ENCODE results near the gene HSF5. TPM values are rescaled to one million over a fixed set of nuclear protein-coding genes. Genes with fewer than 3 reads are reported as not detected.

HSF5 gene
- total RNA-seq, 2 donors from 2014 or later: 2.9 to 3.3 TPM

Other genes starting within 250 kb of the HSF5 start
- under 1 TPM; 0.12 to 0.31 TPM for gene LPO, start 249.8 kb downstream of the HSF5 start, total RNA-seq
- gene MPO, start 207.5 kb downstream of the HSF5 start, total RNA-seq: under 1 TPM in 1 of 2 donors, not detected in 1; 0.09 TPM
- gene TSPOAP1, start 159.6 kb downstream of the HSF5 start, total RNA-seq: 10 to 100 TPM; 42.3 to 55.3 TPM
- 100 to 1,000 TPM; 101 to 110 TPM for gene SUPT4H1, start 136.2 kb downstream of the HSF5 start, total RNA-seq
- gene RNF43, start 70.9 kb downstream of the HSF5 start, total RNA-seq: 1 to 10 TPM; 2.6 to 3.4 TPM
- 10 to 100 TPM; 75.5 to 88.4 TPM for gene MTMR4, start 26.2 kb upstream of the HSF5 start, total RNA-seq
- under 1 TPM; 0.46 to 0.84 TPM for gene TEX14, start 203.6 kb upstream of the HSF5 start, total RNA-seq
- gene RAD51C, start 204.2 kb upstream of the HSF5 start, total RNA-seq: 100 to 1,000 TPM in 1 of 2 donors, 10 to 100 TPM in 1; 81.2 to 105 TPM